ENCODE measurements around the gene CYP27B1. TPM values are rescaled to one million over a fixed set of nuclear protein-coding genes. Genes with fewer than 3 reads are reported as not detected.

CYP27B1 gene
- total and polyA plus RNA-seq, 10 of the 15 experiments (the other 5 are each of a cell fraction or from before 2014, with no cell fraction given) = 0.10 to 2.7 (median 1.1) TPM

DNA sequence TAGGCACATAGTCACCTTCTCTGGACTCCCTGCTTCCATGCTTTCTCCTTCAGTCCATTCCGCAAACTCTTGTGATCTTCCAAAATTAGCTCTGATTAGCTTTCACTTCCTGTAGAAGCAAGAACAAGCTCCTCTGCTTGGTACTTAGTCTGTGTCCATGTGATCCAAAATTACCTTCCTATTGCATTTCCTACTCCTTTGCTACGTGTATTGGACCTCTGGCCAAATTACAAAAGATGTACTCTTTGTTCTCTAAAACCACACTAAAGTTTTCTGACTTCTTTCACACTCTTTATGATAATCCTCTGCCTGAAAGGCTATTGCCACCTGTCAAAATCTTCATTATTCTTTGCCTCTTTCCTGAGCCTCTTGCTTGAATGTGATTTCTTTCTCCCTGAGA lies 14.9 kb upstream of the CYP27B1 start (continued):
- no peak for TF ChIP-seq ZNF687 (IDR thresholded peaks at IDR 0.05)
- no peak for TF ChIP-seq NFYA (IDR thresholded peaks at IDR 0.05; ENCODE audit: borderline replicate concordance, low read depth, low read length)
- TF ChIP-seq IRF5 (IDR thresholded peaks at IDR 0.05; ENCODE audit: borderline replicate concordance) = no peak
- TF ChIP-seq CBFB (IDR thresholded peaks at IDR 0.05; ENCODE audit: low read depth) = no peak
- no peak for TF ChIP-seq CHD2 (IDR thresholded peaks at IDR 0.05; ENCODE audit: borderline replicate concordance, low read depth, low read length)
- no peak for TF ChIP-seq ZNF384 (IDR thresholded peaks at IDR 0.05; ENCODE audit: borderline replicate concordance, low read depth, low read length)
- no peak for TF ChIP-seq NFXL1 (IDR thresholded peaks at IDR 0.05; ENCODE audit: borderline replicate concordance)

All from GM12878 (cell line).